ENCODE results near the gene RNF44.

- TF ChIP-seq CTCF (conservative IDR thresholded peaks at IDR 0.05 in 1 of 2, IDR thresholded peaks at IDR 0.05 in 1 of 2; ENCODE audit: extremely low read depth in 1 of 2, insufficient read depth in 1 of 2, low read depth in 1 of 2, low read length in 2 of 2) (no peak), EZH2 (IDR thresholded peaks at IDR 0.05; ENCODE audit: borderline replicate concordance, low read length) (no peak)
These were observed 45.3 kb downstream of the RNF44 start for GRCh38 chr5:176491901-176492300.
